H9 (cell line): Measurements from ENCODE around the gene ATAD5. TPM values are rescaled to one million over a fixed set of nuclear protein-coding genes. Genes with fewer than 3 reads are reported as not detected.

Source experiments
- DNase-seq: peaks from one replicate; pipeline ENCODE4 v3.0.0-alpha.2; 2017
- H2AFZ ChIP-seq: one replicate; pipeline ENCODE4 v1.6.1; 2013; ENCODE audit warnings: mild to moderate bottlenecking, low read length, control low read depth, moderate library complexity
- H2AK5ac ChIP-seq: 2 replicates; pipeline ENCODE4 v1.6.1; 2013; ENCODE audit warnings: low read length, control low read depth, mixed read lengths; ENCODE audit not compliant: insufficient read length
- H2BK120ac ChIP-seq: one replicate; pipeline ENCODE4 v1.6.1; 2013; ENCODE audit warnings: low read depth, mild to moderate bottlenecking, low read length, control low read depth, inconsistent platforms; ENCODE audit not compliant: poor library complexity, severe bottlenecking
- H2BK12ac ChIP-seq: 2 replicates; pipeline ENCODE4 v1.6.1; 2013; ENCODE audit warnings: low read length, control low read depth, mixed read lengths, low read depth; ENCODE audit not compliant: insufficient read length
- H2BK15ac ChIP-seq: 2 replicates; pipeline ENCODE4 v1.6.1; 2013; ENCODE audit warnings: low read depth, low read length, control low read depth
- H2BK20ac ChIP-seq: one replicate; pipeline ENCODE4 v1.6.1; 2013; ENCODE audit warnings: low read depth, mild to moderate bottlenecking, low read length, control low read depth, inconsistent platforms; ENCODE audit not compliant: poor library complexity, severe bottlenecking
- H2BK5ac ChIP-seq: 2 replicates; pipeline ENCODE4 v1.6.1; 2013; ENCODE audit warnings: low read length, control low read depth, mixed read lengths; ENCODE audit not compliant: insufficient read length
- H3K14ac ChIP-seq: 2 replicates; pipeline ENCODE4 v1.6.1; 2013; ENCODE audit warnings: low read length, control low read depth; ENCODE audit not compliant: insufficient read depth
- H3K18ac ChIP-seq: 2 replicates; pipeline ENCODE4 v1.6.1; 2013; ENCODE audit warnings: low read depth, mild to moderate bottlenecking, mixed read lengths, low read length, control low read depth; ENCODE audit not compliant: insufficient read length
- H3K23ac ChIP-seq: 2 replicates; pipeline ENCODE4 v1.6.1; 2013; ENCODE audit warnings: low read length, control low read depth, mixed read lengths, low read depth; ENCODE audit not compliant: insufficient read length
- H3K23me2 ChIP-seq: 2 replicates; pipeline ENCODE4 v1.6.1; 2013; ENCODE audit warnings: low read depth, mild to moderate bottlenecking, mixed read lengths, low read length, control low read depth; ENCODE audit not compliant: insufficient read length, poor library complexity, severe bottlenecking
- H3K27ac ChIP-seq: 2 replicates; pipeline ENCODE4 v1.5.1; 2013; ENCODE audit warnings: low read length, control low read depth, mixed read lengths, low read depth; ENCODE audit not compliant: insufficient read length
- H3K27me3 ChIP-seq: 2 replicates; pipeline ENCODE4 v1.6.1; 2013; ENCODE audit warnings: low read length, control low read depth, inconsistent platforms; ENCODE audit not compliant: insufficient read depth
- H3K4ac ChIP-seq: 2 replicates; pipeline ENCODE4 v1.6.1; 2013; ENCODE audit warnings: low read depth, mild to moderate bottlenecking, control low read depth, inconsistent platforms, low read length, moderate library complexity
- H3K4me1 ChIP-seq: 2 replicates; pipeline ENCODE4 v1.6.1; 2013; ENCODE audit warnings: low read length, control low read depth, inconsistent platforms; ENCODE audit not compliant: insufficient read depth
- H3K4me2 ChIP-seq: 2 replicates; pipeline ENCODE4 v1.6.1; 2013; ENCODE audit warnings: low read length, control low read depth, mixed read lengths; ENCODE audit not compliant: insufficient read length, insufficient read depth
- H3K56ac ChIP-seq: 2 replicates; pipeline ENCODE4 v1.6.1; 2013; ENCODE audit warnings: low read depth, mild to moderate bottlenecking, mixed read lengths, low read length, control low read depth; ENCODE audit not compliant: insufficient read length
- H3K79me1 ChIP-seq: 2 replicates; pipeline ENCODE4 v1.6.1; 2013; ENCODE audit warnings: low read depth, mild to moderate bottlenecking, moderate library complexity, low read length, control low read depth, inconsistent platforms; ENCODE audit not compliant: insufficient read depth, poor library complexity, severe bottlenecking
- H3K79me2 ChIP-seq: 2 replicates; pipeline ENCODE4 v1.6.1; 2013; ENCODE audit warnings: low read length, control low read depth, inconsistent platforms; ENCODE audit not compliant: insufficient read depth
- H3K9ac ChIP-seq: 2 replicates; pipeline ENCODE4 v1.6.1; 2013; ENCODE audit warnings: low read length, control low read depth, mixed read lengths; ENCODE audit not compliant: insufficient read length; ENCODE audit errors: extremely low read depth
- H3K9me3 ChIP-seq: one replicate; pipeline ENCODE4 v1.6.1; 2013; ENCODE audit warnings: low read depth, low read length, inconsistent platforms; ENCODE audit not compliant: control insufficient read depth
- H3T11ph ChIP-seq: one replicate; pipeline ENCODE4 v1.6.1; 2013; ENCODE audit warnings: mild to moderate bottlenecking, low read length, control low read depth, inconsistent platforms
- H4K20me1 ChIP-seq: one replicate; pipeline ENCODE4 v1.6.1; 2013; ENCODE audit not compliant: control insufficient read depth, insufficient read length, insufficient read depth
- H4K5ac ChIP-seq: 2 replicates; pipeline ENCODE4 v1.6.1; 2013; ENCODE audit warnings: low read depth, mild to moderate bottlenecking, mixed read lengths, low read length, control low read depth; ENCODE audit not compliant: insufficient read length
- H4K8ac ChIP-seq: replicated peaks from 2 replicates; pipeline ENCODE4 v1.6.1; 2013; ENCODE audit warnings: low read length, control low read depth, mixed read lengths, low read depth; ENCODE audit not compliant: insufficient read length
- H4K91ac ChIP-seq: 2 replicates; pipeline ENCODE4 v1.6.1; 2013; ENCODE audit warnings: low read depth, mild to moderate bottlenecking, moderate library complexity, mixed read lengths, low read length, control low read depth; ENCODE audit not compliant: insufficient read length
- H3K27ac Mint-ChIP-seq, 3 experiments: 2 replicates in 2 of 3; 3 replicates in 1 of 3; pipeline ENCODE4 v1.8.0; 2020 to 2021; ENCODE audit warnings: mixed read lengths in 3 of 3, mild to moderate bottlenecking in 1 of 3, moderate library complexity in 1 of 3
- H3K27me3 Mint-ChIP-seq: 2 replicates; pipeline ENCODE4 v1.8.0; 2021; ENCODE audit warnings: low read depth, mild to moderate bottlenecking, moderate library complexity, mixed read lengths
- H3K36me3 Mint-ChIP-seq, 3 experiments: 2 replicates in 2 of 3; 3 replicates in 1 of 3; pipeline ENCODE4 v1.8.0; 2020 to 2021; ENCODE audit warnings: low read depth in 3 of 3, mixed read lengths in 3 of 3; ENCODE audit not compliant: insufficient read depth in 1 of 3
- H3K4me1 Mint-ChIP-seq, 2 experiments: 2 replicates each; pipeline ENCODE4 v1.8.0; 2020; ENCODE audit warnings: mixed read lengths in 2 of 2
- H3K4me3 Mint-ChIP-seq, 2 experiments: 2 replicates in 1 of 2; 3 replicates in 1 of 2; pipeline ENCODE4 v1.8.0; 2020 to 2021; ENCODE audit warnings: mild to moderate bottlenecking in 2 of 2, mixed read lengths in 2 of 2, moderate library complexity in 1 of 2
- H3K9me3 Mint-ChIP-seq, 2 experiments: 2 replicates in 1 of 2; 3 replicates in 1 of 2; pipeline ENCODE4 v1.8.0; 2020; ENCODE audit warnings: mild to moderate bottlenecking in 2 of 2, mixed read lengths in 2 of 2, moderate library complexity in 1 of 2
- WGBS: extraction: QIAGEN DNeasy Blood & Tissue Kit; methylation state at CpG from one replicate; pipeline ENCODE4 v1.1.7; 2013; ENCODE audit warnings: missing lambda C conversion rate, low lambda C conversion rate, mixed read lengths; ENCODE audit not compliant: insufficient read length; ENCODE audit errors: extremely low coverage; 5-methylcytosine and 5-hydroxymethylcytosine counted together
- total RNA-seq: library from RNA; stranded (reverse); gene quantifications from 2 replicates; pipeline ENCODE4 v1.2.1, GENCODE V29; 2021
- TF ChIP-seq, protein P1 (sequence below): fragments of 200-600 bp; sonication (generic); conservative IDR thresholded peaks from 3 replicates; pipeline ENCODE4 v1.8.0; 2021; ENCODE audit warnings: antibody characterized with exemption, mild to moderate bottlenecking

Gene ATAD5
- total RNA-seq, 1 experiment from 2014 or later, result 27.0 TPM

DNA sequence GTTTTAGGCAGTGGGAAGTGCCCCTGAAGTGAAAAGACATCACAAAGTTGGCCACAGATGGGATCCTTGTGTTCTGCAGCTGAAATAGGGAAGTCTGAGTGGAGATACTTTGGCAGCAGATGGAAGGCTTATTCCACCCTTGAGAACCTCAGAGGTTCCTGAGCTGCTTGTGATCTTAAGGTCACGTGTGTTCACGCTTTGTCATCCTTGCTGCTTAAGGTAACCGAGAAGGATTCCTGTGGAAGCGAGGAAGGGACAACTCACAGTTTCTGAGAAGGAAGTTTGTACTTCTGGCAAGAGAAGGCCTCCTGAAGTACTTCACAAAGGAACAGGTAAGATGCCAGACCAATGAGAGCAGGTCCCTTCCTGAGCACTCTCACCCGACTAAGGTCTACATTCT, 102.2 kb downstream of the ATAD5 start:
- H3K4me2 ChIP-seq, result no peak overlapping the region
- no peak overlapping the region for H2BK12ac ChIP-seq
- no peak overlapping the region for H2AK5ac ChIP-seq
- Mint-ChIP-seq H3K9me3 (no peaks in the 10 kb centered on the region), H3K4me1 (no peaks in the 10 kb centered on the region), H3K27ac (no peak overlapping the region), H3K4me3 (no peak overlapping the region), H3K36me3 (no peaks in the 10 kb centered on the region), H3K27me3 (no peaks in the 10 kb centered on the region; the same call in 1 of the 2 replicates)
- H3K4me1 ChIP-seq, result no peaks in the 10 kb centered on the region
- no peaks in the 10 kb centered on the region for H3K27me3 ChIP-seq
- H3K18ac ChIP-seq, result no peak overlapping the region
- TF ChIP-seq, protein P1, sequence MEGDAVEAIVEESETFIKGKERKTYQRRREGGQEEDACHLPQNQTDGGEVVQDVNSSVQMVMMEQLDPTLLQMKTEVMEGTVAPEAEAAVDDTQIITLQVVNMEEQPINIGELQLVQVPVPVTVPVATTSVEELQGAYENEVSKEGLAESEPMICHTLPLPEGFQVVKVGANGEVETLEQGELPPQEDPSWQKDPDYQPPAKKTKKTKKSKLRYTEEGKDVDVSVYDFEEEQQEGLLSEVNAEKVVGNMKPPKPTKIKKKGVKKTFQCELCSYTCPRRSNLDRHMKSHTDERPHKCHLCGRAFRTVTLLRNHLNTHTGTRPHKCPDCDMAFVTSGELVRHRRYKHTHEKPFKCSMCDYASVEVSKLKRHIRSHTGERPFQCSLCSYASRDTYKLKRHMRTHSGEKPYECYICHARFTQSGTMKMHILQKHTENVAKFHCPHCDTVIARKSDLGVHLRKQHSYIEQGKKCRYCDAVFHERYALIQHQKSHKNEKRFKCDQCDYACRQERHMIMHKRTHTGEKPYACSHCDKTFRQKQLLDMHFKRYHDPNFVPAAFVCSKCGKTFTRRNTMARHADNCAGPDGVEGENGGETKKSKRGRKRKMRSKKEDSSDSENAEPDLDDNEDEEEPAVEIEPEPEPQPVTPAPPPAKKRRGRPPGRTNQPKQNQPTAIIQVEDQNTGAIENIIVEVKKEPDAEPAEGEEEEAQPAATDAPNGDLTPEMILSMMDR, result no peak
- no peak overlapping the region for H4K91ac ChIP-seq
- no peak overlapping the region for H4K5ac ChIP-seq
- no peak overlapping the region for H3K23ac ChIP-seq
- no peak overlapping the region for H2BK15ac ChIP-seq
- no peak overlapping the region for H2BK20ac ChIP-seq
- H4K8ac ChIP-seq, result no peak overlapping the region
- DNase-seq, result no peak
- H3K79me1 ChIP-seq, result no peaks in the 10 kb centered on the region
- no peak overlapping the region for H3K4ac ChIP-seq
- H3K56ac ChIP-seq, result no peak overlapping the region
- H2BK5ac ChIP-seq, result no peak overlapping the region
- no peak overlapping the region for H2BK120ac ChIP-seq
- no peaks in the 10 kb centered on the region for H4K20me1 ChIP-seq
- H3K27ac ChIP-seq, result no peak overlapping the region
- no peak overlapping the region for H2AFZ ChIP-seq
- no peak overlapping the region for H3K9ac ChIP-seq
- H3K79me2 ChIP-seq, result no peaks in the 10 kb centered on the region
- no peaks in the 10 kb centered on the region for H3K9me3 ChIP-seq
- no peak overlapping the region for H3T11ph ChIP-seq
- H3K23me2 ChIP-seq, result no peaks in the 10 kb centered on the region
- no CpG with 5 or more reads among the region's 5 CpGs for WGBS
- H3K14ac ChIP-seq, result no peak overlapping the region
